Measurements from ENCODE around the gene ACSS1.

- TF ChIP-seq POLR2A (IDR thresholded peaks at IDR 0.05; ENCODE audit: extremely low read depth, insufficient read length) = no peak
- no peak for TF ChIP-seq CTCF (IDR thresholded peaks at IDR 0.05; ENCODE audit: low read depth, low read length)
- TF ChIP-seq MAX (IDR thresholded peaks at IDR 0.05; ENCODE audit: low read depth, low read length) = no peak
- TF ChIP-seq MYC (IDR thresholded peaks at IDR 0.05; ENCODE audit: low read depth, low read length) = no peak
These were observed 98.2 kb downstream of the ACSS1 start for GRCh38 chr20:24959591-24960301.
